Tibial artery (tissue), 4 donors: ENCODE results near the gene WRAP53.
A peak's percentile ranks its signal among the peaks of the same experiment; 100 is the strongest.

Source experiments
- DNase-seq, 2 donors: peaks; one replicate each; pipeline ENCODE4 v3.0.0-alpha.2; 2019
- H3K27ac ChIP-seq, 2 donors: fragments of 200-600 bp; sonication (generic) in 1 of 2; 1 replicate in 1 of 2; 2 replicates in 1 of 2; pipeline ENCODE4 v1.5.1; 2018 to 2019; ENCODE audit warnings: mild to moderate bottlenecking in 1 of 2
- H3K27me3 ChIP-seq, 2 donors: fragments of 200-600 bp; sonication (generic) in 1 of 2; one replicate each; pipeline versions ENCODE4 v1.5.1 to v1.6.0; 2016 to 2019
- H3K36me3 ChIP-seq, 3 donors: fragments of 200-600 bp; sonication (generic) in 2 of 3; one replicate each; pipeline ENCODE4 v1.5.1; 2016 to 2019; ENCODE audit warnings: mild to moderate bottlenecking in 2 of 3
- H3K4me1 ChIP-seq, 4 donors: fragments of 200-600 bp; sonication (generic) in 2 of 4; 1 replicate in 3 of 4; 2 replicates in 1 of 4; pipeline ENCODE4 v1.5.1; 2016 to 2019
- H3K4me3 ChIP-seq, 2 donors: fragments of 200-600 bp; sonication (generic) in 1 of 2; 1 replicate in 1 of 2; 2 replicates in 1 of 2; pipeline ENCODE4 v1.5.1; 2018 to 2019; ENCODE audit warnings: mild to moderate bottlenecking in 2 of 2
- H3K9me3 ChIP-seq, 3 donors: fragments of 200-600 bp; sonication (generic) in 1 of 3; one replicate each; pipeline ENCODE4 v1.5.1; 2016 to 2019
- intact Hi-C: fragments of 100-400 bp; cut with DNase I; formaldehyde crosslinking; loops from one replicate; pipeline ENCODE4 v1.15.0; 2023; ENCODE audit warnings: low total_unique reads
- TF ChIP-seq, protein P1 (sequence below), 2 experiments: fragments of 200-600 bp in 1 of 2; fragments of 450-650 bp in 1 of 2; IDR thresholded peaks; one replicate each; pipeline ENCODE4 v1.5.1; 2017 to 2019; ENCODE audit warnings: antibody characterized with exemption in 2 of 2, mild to moderate bottlenecking in 1 of 2, moderate library complexity in 1 of 2

Gene WRAP53

DNA sequence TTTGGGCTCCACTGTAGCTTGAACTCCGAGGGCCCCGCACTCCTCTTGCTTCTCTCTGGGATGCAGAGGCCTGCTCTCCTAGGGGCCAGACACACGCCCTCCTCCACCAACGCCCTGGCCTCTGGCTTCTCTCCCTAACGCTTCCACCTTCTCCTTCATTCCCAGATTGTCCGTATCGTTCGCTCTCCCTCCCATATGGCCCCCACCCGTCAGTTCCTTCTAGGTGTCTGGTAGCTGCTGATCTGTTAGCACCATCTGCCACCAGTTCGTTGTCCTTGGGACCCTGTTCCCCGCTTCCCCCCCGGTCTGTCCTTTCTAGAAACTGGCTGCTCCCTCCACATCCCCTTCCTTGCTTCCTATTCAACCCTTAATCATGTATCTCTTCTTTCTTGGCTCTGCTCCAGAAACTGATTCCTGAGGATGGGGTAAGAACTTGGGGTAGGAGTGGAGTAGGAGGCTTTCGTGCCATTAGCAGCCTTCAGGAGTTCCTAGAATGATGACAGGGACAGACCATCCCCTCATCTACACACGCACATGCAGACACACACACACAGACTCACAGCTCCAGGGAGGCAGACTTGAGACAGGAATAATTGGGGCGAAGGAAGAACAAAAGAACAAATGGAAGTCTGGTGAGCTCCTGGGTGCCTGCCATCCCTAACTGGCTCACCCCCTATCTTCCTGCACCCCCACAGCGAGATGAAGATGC lies 33.3 kb upstream of the WRAP53 start:
- Histone ChIP-seq H3K27me3 (peaks cover 0 to 34% of the 10 kb centered on the region in 2 donors), H3K9me3 (no peaks in the 10 kb centered on the region), H3K27ac (no peak overlapping the region), H3K4me1 (peaks cover 0 to 30% (median 23%) of the 10 kb centered on the region in 4 donors), H3K36me3 (no peaks in the 10 kb centered on the region), H3K4me3 (no peak overlapping the region)
- DNase-seq = no peak
- intact Hi-C loops = no loop called here
- TF ChIP-seq, protein P1, sequence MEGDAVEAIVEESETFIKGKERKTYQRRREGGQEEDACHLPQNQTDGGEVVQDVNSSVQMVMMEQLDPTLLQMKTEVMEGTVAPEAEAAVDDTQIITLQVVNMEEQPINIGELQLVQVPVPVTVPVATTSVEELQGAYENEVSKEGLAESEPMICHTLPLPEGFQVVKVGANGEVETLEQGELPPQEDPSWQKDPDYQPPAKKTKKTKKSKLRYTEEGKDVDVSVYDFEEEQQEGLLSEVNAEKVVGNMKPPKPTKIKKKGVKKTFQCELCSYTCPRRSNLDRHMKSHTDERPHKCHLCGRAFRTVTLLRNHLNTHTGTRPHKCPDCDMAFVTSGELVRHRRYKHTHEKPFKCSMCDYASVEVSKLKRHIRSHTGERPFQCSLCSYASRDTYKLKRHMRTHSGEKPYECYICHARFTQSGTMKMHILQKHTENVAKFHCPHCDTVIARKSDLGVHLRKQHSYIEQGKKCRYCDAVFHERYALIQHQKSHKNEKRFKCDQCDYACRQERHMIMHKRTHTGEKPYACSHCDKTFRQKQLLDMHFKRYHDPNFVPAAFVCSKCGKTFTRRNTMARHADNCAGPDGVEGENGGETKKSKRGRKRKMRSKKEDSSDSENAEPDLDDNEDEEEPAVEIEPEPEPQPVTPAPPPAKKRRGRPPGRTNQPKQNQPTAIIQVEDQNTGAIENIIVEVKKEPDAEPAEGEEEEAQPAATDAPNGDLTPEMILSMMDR (IDR thresholded peaks at IDR 0.05) = no peak

DNA sequence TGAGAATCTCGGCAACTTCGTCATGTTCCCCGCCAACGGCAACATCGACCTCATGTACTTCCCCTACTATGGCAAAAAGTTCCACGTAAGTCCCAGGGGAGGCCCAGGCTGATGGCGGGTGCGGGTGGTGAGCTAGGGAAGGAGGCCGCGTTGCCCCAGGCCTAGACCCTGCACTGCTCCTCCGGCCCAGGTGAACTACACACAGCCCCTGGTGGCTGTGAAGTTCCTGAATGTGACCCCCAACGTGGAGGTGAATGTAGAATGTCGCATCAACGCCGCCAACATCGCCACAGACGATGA lies 32.8 kb upstream of the WRAP53 start:
- no peak for DNase-seq
- Histone ChIP-seq H3K9me3 (no peaks in the 10 kb centered on the region), H3K4me3 (no peak overlapping the region), H3K27me3 (peaks cover 0 to 29% of the 10 kb centered on the region in 2 donors), H3K36me3 (no peaks in the 10 kb centered on the region), H3K4me1 (peaks cover 0 to 25% (median 19%) of the 10 kb centered on the region in 4 donors), H3K27ac (no peak overlapping the region)
- intact Hi-C loops = no loop called here
- TF ChIP-seq, protein P1 (IDR thresholded peaks at IDR 0.05) = no peak

DNA sequence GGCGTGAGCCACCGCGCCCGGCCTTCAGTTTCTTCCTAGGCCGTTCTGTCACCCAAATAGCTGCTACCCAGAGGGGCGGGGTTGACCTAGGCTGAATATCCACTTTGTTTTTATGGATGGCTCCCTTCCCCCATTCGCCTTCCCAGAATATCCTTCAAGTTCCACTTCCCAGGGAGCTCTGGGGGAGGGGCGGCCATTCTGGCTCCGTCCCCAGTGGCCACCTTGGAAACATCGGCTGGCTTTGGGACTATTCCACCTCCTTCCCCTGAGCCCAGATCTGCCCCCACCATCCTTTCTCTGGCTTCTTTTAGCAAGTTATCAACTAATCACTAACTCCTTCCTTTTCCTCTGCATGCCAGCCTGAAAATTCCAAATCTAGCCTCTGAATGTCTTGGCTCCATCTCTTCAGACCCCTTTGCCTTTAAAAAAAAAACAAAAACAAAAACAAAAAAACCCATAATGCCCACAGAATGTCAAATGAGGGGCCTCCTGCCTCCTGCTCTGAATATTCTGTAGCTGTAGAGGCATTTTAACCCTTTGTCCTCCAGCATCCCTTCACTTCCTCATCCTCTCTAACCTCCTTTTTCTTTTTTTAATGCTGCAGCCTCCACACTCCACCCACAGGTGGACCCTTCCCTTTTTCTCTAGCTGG lies 31.2 kb upstream of the WRAP53 start:
- DNase-seq = peak in 1 of 2 donors; percentile 69
- H3K4me3 ChIP-seq = no peak overlapping the region
- intact Hi-C loops = no loop called here
- H3K36me3 ChIP-seq = no peaks in the 10 kb centered on the region
- no peaks in the 10 kb centered on the region for H3K9me3 ChIP-seq
- TF ChIP-seq, protein P1 (IDR thresholded peaks at IDR 0.05) = peak in 1 of 2 experiments; percentile 4
- H3K27ac ChIP-seq = no peak overlapping the region
- H3K27me3 ChIP-seq = peaks cover 0 to 13% of the 10 kb centered on the region in 2 donors
- peaks cover 0 to 9% (median 4%) of the 10 kb centered on the region in 4 donors for H3K4me1 ChIP-seq

DNA sequence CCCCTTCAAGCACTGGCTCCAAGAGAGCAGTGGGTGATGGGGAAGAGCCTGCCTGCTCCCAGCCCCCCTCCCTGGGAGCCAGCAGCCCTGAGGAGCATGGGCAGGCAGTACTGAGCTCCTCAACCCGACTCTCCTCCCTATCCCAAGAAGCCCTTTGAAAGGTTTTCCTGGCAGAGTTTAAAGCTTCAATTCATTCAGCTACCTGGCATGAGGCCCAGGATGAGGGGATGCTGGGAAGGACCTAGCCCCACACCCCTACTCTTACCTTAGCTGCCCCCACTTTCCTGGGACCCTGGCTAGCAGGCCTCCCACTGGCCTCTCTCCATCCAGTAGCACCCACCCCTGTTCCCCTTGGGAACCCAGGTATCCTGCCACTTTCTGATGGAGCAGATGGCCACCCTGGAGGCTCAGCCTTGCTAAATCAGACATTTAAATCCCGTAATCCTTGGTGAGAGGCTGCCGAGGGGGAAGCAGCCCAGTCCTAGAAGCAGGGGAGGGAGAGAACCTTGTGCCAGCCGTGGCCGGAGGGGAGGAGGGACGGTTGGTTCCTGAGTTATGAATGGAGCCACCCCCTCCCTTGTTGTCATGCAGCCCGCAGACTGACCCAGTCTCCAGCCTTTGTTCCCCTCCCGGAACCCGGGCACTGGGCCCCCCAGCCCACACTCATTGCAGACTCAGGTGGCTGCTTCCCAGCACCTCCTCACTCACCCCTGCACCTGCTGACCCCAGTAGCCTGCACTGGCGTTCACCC lies 20.4 kb upstream of the WRAP53 start:
- Histone ChIP-seq H3K36me3 (peaks cover 37 to 74% (median 59%) of the 10 kb centered on the region in 3 donors), H3K4me1 (no peaks in the 10 kb centered on the region), H3K27me3 (no peaks in the 10 kb centered on the region), H3K9me3 (no peaks in the 10 kb centered on the region), H3K4me3 (no peak overlapping the region), H3K27ac (no peak overlapping the region)
- TF ChIP-seq, protein P1 (IDR thresholded peaks at IDR 0.05) = no peak
- DNase-seq = no peak
- intact Hi-C loops = no loop called here

DNA sequence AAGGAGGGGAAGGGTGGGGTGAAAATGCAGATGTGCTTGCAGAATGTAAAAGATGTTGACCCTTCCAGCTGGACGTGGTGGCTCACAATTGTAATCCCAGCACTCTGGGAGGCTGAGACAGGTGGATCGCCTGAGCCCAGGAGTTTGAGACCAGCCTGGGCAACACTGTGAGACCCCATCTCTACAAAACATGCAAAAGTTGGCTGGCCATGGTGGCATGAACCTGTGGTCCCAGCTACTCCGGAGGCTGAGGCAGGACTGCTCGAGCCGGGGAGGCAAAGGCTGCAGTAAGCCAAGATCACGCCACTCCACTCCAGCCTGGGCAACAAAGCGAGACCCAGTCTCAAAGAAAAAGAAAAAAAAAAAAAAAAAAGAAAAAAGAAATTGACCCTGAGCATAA lies 19.8 kb upstream of the WRAP53 start:
- no peaks in the 10 kb centered on the region for H3K27me3 ChIP-seq
- H3K36me3 ChIP-seq = peaks cover 44 to 81% (median 65%) of the 10 kb centered on the region in 3 donors
- H3K27ac ChIP-seq = no peak overlapping the region
- intact Hi-C loops = no loop called here
- H3K9me3 ChIP-seq = peaks cover 0 to 4% (median 0%) of the 10 kb centered on the region in 3 donors
- H3K4me1 ChIP-seq = no peaks in the 10 kb centered on the region
- TF ChIP-seq, protein P1 (IDR thresholded peaks at IDR 0.05) = no peak
- H3K4me3 ChIP-seq = no peak overlapping the region
- DNase-seq = no peak
